PC-9 (cell line): ENCODE results near the gene IGSF21. TPM values are rescaled to one million over a fixed set of nuclear protein-coding genes. Genes with fewer than 3 reads are reported as not detected.

ENCODE experiments used
- BruUV-seq: library from RNA; stranded (reverse); fragments of 400-500 nt; replicated peaks from 2 replicates; lab custom pipeline; 2021; lab: Mats Ljungman, UMichigan
- CTCF ChIA-PET: fragments of 300-600 bp; sonication (Branson Sonifier 250); formaldehyde crosslinking; loops from one replicate; lab custom pipeline; 2022; ENCODE audit warnings: antibody characterized with exemption; lab: Charles Lee
- POLR2A ChIA-PET: fragments of 300-600 bp; sonication (Branson Sonifier 250); formaldehyde crosslinking; loops from one replicate; lab custom pipeline; 2022; ENCODE audit warnings: antibody characterized with exemption; ENCODE audit not compliant: unreplicated experiment; lab: Charles Lee
- DNase-seq, 2 experiments: peaks; one replicate each; pipeline versions ENCODE4 v3.0.0 to v3.0.0-alpha.2; 2015 to 2022; ENCODE audit warnings: mixed read lengths in 1 of 2
- H2AFZ ChIP-seq: fragments of 200-600 bp; sonication (generic); 2 replicates; pipeline ENCODE4 v1.8.1; 2017; ENCODE audit warnings: antibody characterized with exemption
- H3F3A ChIP-seq: fragments of 200-600 bp; sonication (generic); 2 replicates; pipeline ENCODE4 v1.8.1; 2017; ENCODE audit warnings: antibody characterized with exemption, mild to moderate bottlenecking, low read depth; ENCODE audit not compliant: insufficient read depth
- H3K27ac ChIP-seq: fragments of 200-600 bp; sonication (generic); 2 replicates; pipeline ENCODE4 v1.6.1; 2016; ENCODE audit warnings: mixed run types
- H3K27me3 ChIP-seq: fragments of 200-600 bp; sonication (generic); 2 replicates; pipeline ENCODE4 v1.6.1; 2016; ENCODE audit warnings: low read depth, mixed run types; ENCODE audit not compliant: insufficient read depth
- H3K36me3 ChIP-seq: fragments of 200-600 bp; sonication (generic); 2 replicates; pipeline ENCODE4 v1.6.1; 2016; ENCODE audit warnings: low read depth, mixed run types
- H3K4me1 ChIP-seq: fragments of 200-600 bp; sonication (generic); replicated peaks from 2 replicates; pipeline ENCODE4 v1.6.1; 2016; ENCODE audit warnings: mixed run types; ENCODE audit not compliant: insufficient read depth
- H3K4me2 ChIP-seq: fragments of 200-600 bp; sonication (generic); 2 replicates; pipeline ENCODE4 v1.6.1; 2017; ENCODE audit warnings: mixed run types
- H3K4me3 ChIP-seq: fragments of 200-600 bp; sonication (generic); 2 replicates; pipeline ENCODE4 v1.6.1; 2016; ENCODE audit warnings: mixed run types
- H3K79me2 ChIP-seq: fragments of 200-600 bp; sonication (generic); 2 replicates; pipeline ENCODE4 v1.6.1; 2017; ENCODE audit warnings: low read depth, mixed run types
- H3K9me2 ChIP-seq: fragments of 200-600 bp; sonication (generic); 2 replicates; pipeline ENCODE4 v1.8.1; 2017; ENCODE audit warnings: mild to moderate bottlenecking; ENCODE audit not compliant: insufficient read depth
- H3K9me3 ChIP-seq: fragments of 200-600 bp; sonication (generic); 2 replicates; pipeline ENCODE4 v1.8.1; 2016; ENCODE audit warnings: low read depth; ENCODE audit not compliant: insufficient read depth
- H4K20me1 ChIP-seq: fragments of 200-600 bp; sonication (generic); 2 replicates; pipeline ENCODE4 v1.8.1; 2017; ENCODE audit not compliant: insufficient read depth
- CTCF ChIP-seq: fragments of 200-600 bp; sonication (generic); conservative IDR thresholded peaks from 2 replicates; pipeline ENCODE4 v1.6.1; 2017; ENCODE audit warnings: mixed run types, antibody characterized with exemption, mild to moderate bottlenecking, moderate library complexity
- EZH2 ChIP-seq: fragments of 200-600 bp; sonication (generic); IDR thresholded peaks from 2 replicates; pipeline ENCODE4 v1.8.0; 2017; ENCODE audit warnings: antibody characterized with exemption, low read depth
- intact Hi-C: fragments of 100-400 bp; cut with micrococcal nuclease; formaldehyde crosslinking; loops from one replicate; pipeline ENCODE4 v1.10.0; 2022; ENCODE audit not compliant: unreplicated experiment
- total RNA-seq: library from RNA; stranded (reverse); gene quantifications from 2 replicates; pipeline ENCODE4 v1.2.3, GENCODE V29; 2021

Gene IGSF21
- total RNA-seq, 1 experiment from 2014 or later = not detected

DNA sequence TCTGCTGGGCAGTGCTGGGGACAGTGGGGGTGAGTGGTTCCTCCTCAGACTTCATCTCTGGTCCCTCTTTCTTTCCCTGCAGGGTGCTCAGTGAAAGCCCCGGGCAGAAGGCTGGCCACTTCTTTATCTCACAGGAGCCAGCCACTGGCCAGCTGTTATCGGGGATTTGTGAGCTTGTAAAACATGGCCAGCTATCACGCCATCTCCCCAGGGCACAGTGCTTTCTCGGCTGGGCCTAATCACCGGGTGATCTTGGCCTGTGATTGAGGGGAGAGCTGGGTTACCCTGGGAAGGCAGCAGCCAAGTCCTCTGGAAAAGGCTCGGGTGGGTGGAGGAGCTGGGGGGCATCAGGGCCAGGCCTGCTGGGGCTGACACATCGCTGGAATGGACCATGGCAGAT lies 83.0 kb downstream of the IGSF21 start:
- H3K4me3 ChIP-seq = no peak overlapping the region

DNA sequence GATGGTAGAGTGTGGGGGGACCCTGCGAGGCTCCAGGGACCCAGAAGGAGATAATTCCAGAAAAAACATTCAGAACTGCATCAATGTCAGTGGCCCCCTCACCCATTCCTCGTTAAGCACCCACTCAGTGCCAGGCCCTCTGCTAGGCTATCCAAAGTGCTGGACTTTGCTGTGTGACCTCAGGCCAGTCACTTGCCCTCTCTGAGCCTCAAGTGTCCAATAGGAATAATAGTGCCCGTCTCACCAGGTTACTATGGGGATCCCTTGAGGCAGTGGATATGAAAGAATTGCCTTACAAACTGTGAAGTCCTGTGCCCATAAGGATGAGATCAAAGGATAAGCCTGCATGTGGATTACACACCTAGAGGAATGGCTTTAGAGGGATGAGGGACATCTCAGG lies 83.4 kb downstream of the IGSF21 start:
- H3K9me3 ChIP-seq = no peaks in the 10 kb centered on the region
- H3K4me2 ChIP-seq = no peak overlapping the region
- no peaks in the 10 kb centered on the region for H3K4me1 ChIP-seq
- no peak overlapping the region for H3K4me3 ChIP-seq
- POLR2A ChIA-PET = no interaction called here
- no peak overlapping the region for H3K27ac ChIP-seq
- TF ChIP-seq CTCF (no peak), EZH2 (no peak)
- H2AFZ ChIP-seq = no peak overlapping the region
- peaks cover 67% of the 10 kb centered on the region for H3K27me3 ChIP-seq
- BruUV-seq = no TSS peak
- CTCF ChIA-PET = no interaction called here
- H3K36me3 ChIP-seq = no peaks in the 10 kb centered on the region
- H4K20me1 ChIP-seq = no peaks in the 10 kb centered on the region
- no peaks in the 10 kb centered on the region for H3K79me2 ChIP-seq
- H3K9me2 ChIP-seq = no peaks in the 10 kb centered on the region
- DNase-seq = no peak
- intact Hi-C loops = no loop called here
- H3F3A ChIP-seq = no peaks in the 10 kb centered on the region

More for the DNA sequence above, 83.0 kb downstream of the IGSF21 start:
- Histone ChIP-seq H4K20me1 (no peaks in the 10 kb centered on the region), H3K27ac (no peak overlapping the region), H3F3A (no peaks in the 10 kb centered on the region), H2AFZ (no peak overlapping the region), H3K9me3 (no peaks in the 10 kb centered on the region), H3K4me2 (no peak overlapping the region), H3K36me3 (no peaks in the 10 kb centered on the region), H3K9me2 (no peaks in the 10 kb centered on the region), H3K27me3 (peaks cover 63% of the 10 kb centered on the region), H3K79me2 (no peaks in the 10 kb centered on the region), H3K4me1 (no peaks in the 10 kb centered on the region)
- no peak for DNase-seq
- ChIA-PET CTCF (no interaction called here), POLR2A (no interaction called here)
- TF ChIP-seq EZH2 = no peak
- no peak for TF ChIP-seq CTCF
- no TSS peak for BruUV-seq
- intact Hi-C loops = no loop called here

GRCh38 chr1:18191481-18192155 lies 84.0 kb downstream of the IGSF21 start:
- H3K4me1 ChIP-seq = no peaks in the 10 kb centered on the region
- H3K27me3 ChIP-seq = peaks cover 68% of the 10 kb centered on the region
- no peak for DNase-seq
- TF ChIP-seq CTCF (no peak), EZH2 (no peak)
- no peak overlapping the region for H2AFZ ChIP-seq
- no TSS peak for BruUV-seq
- H3K27ac ChIP-seq = no peak overlapping the region
- intact Hi-C loops = no loop called here
- no peaks in the 10 kb centered on the region for H4K20me1 ChIP-seq
- ChIA-PET CTCF (no interaction called here), POLR2A (no interaction called here)
- no peaks in the 10 kb centered on the region for H3K9me2 ChIP-seq
- no peaks in the 10 kb centered on the region for H3F3A ChIP-seq
- no peak overlapping the region for H3K4me3 ChIP-seq
- H3K79me2 ChIP-seq = no peaks in the 10 kb centered on the region
- H3K4me2 ChIP-seq = no peak overlapping the region
- no peaks in the 10 kb centered on the region for H3K9me3 ChIP-seq
- no peaks in the 10 kb centered on the region for H3K36me3 ChIP-seq
